GM23338 (cell line): Measurements from ENCODE around the gene CEACAM3. TPM values are rescaled to one million over a fixed set of nuclear protein-coding genes. Genes with fewer than 3 reads are reported as not detected.
"Not testable (repeated sequence)": the region's sequence is repeated elsewhere in the genome, so short reads cannot be mapped to it uniquely, and the experiment has no call there.

ENCODE experiments used
- ATAC-seq: fragments of 200-7000 bp; cut with Tn5 transposase; 3 replicates; pipeline ENCODE4 v1.9.1; 2020
- DNase-seq: peaks from one replicate; pipeline ENCODE4 v3.0.0-alpha.2; 2015; ENCODE audit warnings: low spot score
- H2AFZ ChIP-seq: fragments of 200-600 bp; sonication (generic); 2 replicates; pipeline ENCODE4 v1.8.0; 2016; ENCODE audit warnings: antibody characterized with exemption, mild to moderate bottlenecking, moderate library complexity
- H3F3A ChIP-seq: fragments of 200-600 bp; sonication (generic); replicated peaks from 2 replicates; pipeline ENCODE4 v1.8.0; 2017; ENCODE audit warnings: antibody characterized with exemption, mixed run types, low read depth
- H3K27ac ChIP-seq: fragments of 200-600 bp; sonication (generic); 2 replicates; pipeline ENCODE4 v1.6.1; 2016; ENCODE audit warnings: low read depth
- H3K27me3 ChIP-seq: fragments of 200-600 bp; sonication (generic); 2 replicates; pipeline ENCODE4 v1.8.0; 2016; ENCODE audit warnings: mild to moderate bottlenecking, mixed run types, moderate library complexity; ENCODE audit not compliant: insufficient read depth
- H3K36me3 ChIP-seq: fragments of 200-600 bp; sonication (generic); 2 replicates; pipeline ENCODE4 v1.8.0; 2016; ENCODE audit warnings: mild to moderate bottlenecking; ENCODE audit not compliant: insufficient read depth
- H3K4me1 ChIP-seq: fragments of 200-600 bp; sonication (generic); 2 replicates; pipeline ENCODE4 v1.8.0; 2016; ENCODE audit warnings: mild to moderate bottlenecking, moderate library complexity; ENCODE audit not compliant: insufficient read depth
- H3K4me2 ChIP-seq: fragments of 200-600 bp; sonication (generic); 2 replicates; pipeline ENCODE4 v1.7.1; 2017; ENCODE audit warnings: mixed run types
- H3K4me3 ChIP-seq: fragments of 200-600 bp; sonication (generic); 2 replicates; pipeline ENCODE4 v1.6.1; 2016; ENCODE audit warnings: mixed run types
- H3K79me2 ChIP-seq: fragments of 200-600 bp; sonication (generic); replicated peaks from 2 replicates; pipeline ENCODE4 v1.8.0; 2017; ENCODE audit warnings: mild to moderate bottlenecking; ENCODE audit not compliant: insufficient read depth
- H3K9me2 ChIP-seq: fragments of 200-600 bp; sonication (generic); 2 replicates; pipeline ENCODE4 v1.8.0; 2017; ENCODE audit not compliant: insufficient read depth
- H4K20me1 ChIP-seq: fragments of 200-600 bp; sonication (generic); replicated peaks from 2 replicates; pipeline ENCODE4 v1.8.0; 2017; ENCODE audit warnings: mild to moderate bottlenecking; ENCODE audit not compliant: insufficient read depth
- H3K27ac Mint-ChIP-seq: 2 replicates; pipeline ENCODE4 v1.8.0; 2020; ENCODE audit warnings: inconsistent platforms, mild to moderate bottlenecking, moderate library complexity, mixed read lengths
- H3K27me3 Mint-ChIP-seq: 3 replicates; pipeline ENCODE4 v1.8.0; 2022; ENCODE audit warnings: low read depth, mild to moderate bottlenecking, moderate library complexity, mixed read lengths, inconsistent platforms; ENCODE audit not compliant: insufficient read depth, poor library complexity
- H3K36me3 Mint-ChIP-seq: 3 replicates; pipeline ENCODE4 v1.8.0; 2021; ENCODE audit warnings: low read depth, mild to moderate bottlenecking, inconsistent platforms, moderate library complexity, mixed read lengths
- H3K4me1 Mint-ChIP-seq: 3 replicates; pipeline ENCODE4 v1.8.0; 2020; ENCODE audit warnings: mild to moderate bottlenecking, inconsistent platforms, mixed read lengths
- H3K4me3 Mint-ChIP-seq: 3 replicates; pipeline ENCODE4 v1.8.0; 2021; ENCODE audit warnings: moderate library complexity, mild to moderate bottlenecking, inconsistent platforms, mixed read lengths
- H3K9me3 Mint-ChIP-seq: 3 replicates; pipeline ENCODE4 v1.8.0; 2020; ENCODE audit warnings: moderate library complexity, mild to moderate bottlenecking, inconsistent platforms, mixed read lengths
- EZH2 ChIP-seq: fragments of 200-600 bp; sonication (generic); IDR thresholded peaks from one replicate; pipeline ENCODE4 v1.8.0; 2017; ENCODE audit warnings: antibody characterized with exemption, mild to moderate bottlenecking, low read depth; ENCODE audit not compliant: unreplicated experiment
- JUNB ChIP-seq: IDR thresholded peaks from one replicate; pipeline ENCODE4 v1.6.1; 2016; ENCODE audit warnings: antibody characterized with exemption; ENCODE audit not compliant: unreplicated experiment
- NANOG ChIP-seq: IDR thresholded peaks from 2 replicates; pipeline ENCODE4 v1.6.1; 2016; ENCODE audit warnings: antibody characterized with exemption, borderline replicate concordance
- POLR2AphosphoS5 ChIP-seq: IDR thresholded peaks from 2 replicates; pipeline ENCODE4 v1.6.1; 2016; ENCODE audit warnings: antibody characterized with exemption, low read depth
- STAT1 ChIP-seq: IDR thresholded peaks from one replicate; pipeline ENCODE4 v1.6.1; 2016; ENCODE audit warnings: antibody characterized with exemption; ENCODE audit not compliant: unreplicated experiment
- ZNF114 ChIP-seq: fragments of 250-450 bp; sonication (Bioruptor Pico); IDR thresholded peaks from 2 replicates; pipeline ENCODE4 v1.5.0; 2020; ENCODE audit warnings: mild to moderate bottlenecking, moderate library complexity
- ZNF331 ChIP-seq: fragments of 250-450 bp; sonication (Bioruptor Pico); IDR thresholded peaks from 2 replicates; pipeline ENCODE4 v1.5.0; 2020; ENCODE audit warnings: low read depth, mild to moderate bottlenecking, moderate library complexity
- ZNF462 ChIP-seq: fragments of 250-450 bp; sonication (Bioruptor Pico); IDR thresholded peaks from 2 replicates; pipeline ENCODE4 v1.5.0; 2020; ENCODE audit warnings: mild to moderate bottlenecking, moderate library complexity
- polyA plus RNA-seq: library from polyadenylated mRNA; unstranded; fragments of >200 nt; fragmentation: Nextera tagmentation; extraction: Ambion mirVana; gene quantifications from 2 replicates; pipeline ENCODE4 v1.2.1, GENCODE V29; 2016
- total RNA-seq: library from RNA; depleted of rRNA; stranded (reverse); fragments of >200 nt; shearing (Covaris generic); gene quantifications from 2 replicates; pipeline ENCODE4 v1.2.3, GENCODE V29; 2014

CEACAM3 gene
- total and polyA plus RNA-seq, 2 experiments from 2014 or later: not detected

- no peak overlapping the region for H3K4me3 Mint-ChIP-seq
- TF ChIP-seq STAT1: no peak
- TF ChIP-seq ZNF462 (CRISPR knock-in tag): no peak
- TF ChIP-seq ZNF114 (CRISPR knock-in tag): no peak
- no peak for TF ChIP-seq ZNF331 (CRISPR knock-in tag)
- no peak for TF ChIP-seq JUNB
- TF ChIP-seq NANOG: no peak
- TF ChIP-seq EZH2: no peak
- TF ChIP-seq POLR2AphosphoS5: no peak
- peaks cover 7% of the 10 kb centered on the region for H3K27me3 Mint-ChIP-seq
- H3K9me2 ChIP-seq: no peaks in the 10 kb centered on the region
- no peak for DNase-seq
- H3K4me1 Mint-ChIP-seq: no peaks in the 10 kb centered on the region; the same call in 2 of the 3 replicates
- no peak overlapping the region for H2AFZ ChIP-seq
- H3K79me2 ChIP-seq: no peaks in the 10 kb centered on the region
- no peak overlapping the region for H3K4me3 ChIP-seq
- no peaks in the 10 kb centered on the region for H3F3A ChIP-seq
- no peak overlapping the region for H3K27ac ChIP-seq
- ATAC-seq: no peak
- peaks cover 11% of the 10 kb centered on the region for H3K27me3 ChIP-seq
- H4K20me1 ChIP-seq: no peaks in the 10 kb centered on the region
- H3K4me1 ChIP-seq: no peaks in the 10 kb centered on the region
- no peaks in the 10 kb centered on the region for H3K9me3 Mint-ChIP-seq
- no peak overlapping the region for H3K4me2 ChIP-seq
- no peaks in the 10 kb centered on the region for H3K36me3 Mint-ChIP-seq
- H3K27ac Mint-ChIP-seq: no peak overlapping the region
- H3K36me3 ChIP-seq: no peaks in the 10 kb centered on the region
Measured at GRCh38 chr19:41748012-41748411, 48.4 kb upstream of the CEACAM3 start.

GRCh38 chr19:41750248-41751134 lies 45.9 kb upstream of the CEACAM3 start:
- H3K9me3 Mint-ChIP-seq, H3K4me3 Mint-ChIP-seq, H3K27ac ChIP-seq, H3K27me3 Mint-ChIP-seq, H3K36me3 ChIP-seq, H3K4me1 Mint-ChIP-seq, H3K36me3 Mint-ChIP-seq, H3F3A ChIP-seq, H3K27ac Mint-ChIP-seq, DNase-seq, H3K9me2 ChIP-seq, H3K4me1 ChIP-seq, ATAC-seq, H3K4me2 ChIP-seq, H3K79me2 ChIP-seq, H2AFZ ChIP-seq, H4K20me1 ChIP-seq, H3K4me3 ChIP-seq: not testable (repeated sequence)
- H3K27me3 ChIP-seq: peaks cover 11% of the 10 kb centered on the region
